H1 (cell line): ENCODE measurements around the gene MCM5. TPM values are rescaled to one million over a fixed set of nuclear protein-coding genes. Genes with fewer than 3 reads are reported as not detected.

Source experiments
- ASH2L ChIP-seq: fragments of 200-600, 300-600 bp; sonication (generic); IDR thresholded peaks from one replicate; pipeline ENCODE4 v1.7.1; 2017; ENCODE audit warnings: low read length
- CBX5 ChIP-seq: fragments of 300-800, 300-1000 bp; sonication (generic); IDR thresholded peaks from 2 replicates; pipeline ENCODE4 v1.7.1; 2016; ENCODE audit warnings: antibody characterized with exemption, low read length, low read depth
- CEBPB ChIP-seq: IDR thresholded peaks from 2 replicates; pipeline ENCODE4 v1.6.1; 2012; ENCODE audit warnings: low read depth, low read length
- CHD2 ChIP-seq: IDR thresholded peaks from 2 replicates; pipeline ENCODE4 v1.6.1; 2012; ENCODE audit warnings: low read length, improper control_type of control experiment
- CTCF ChIP-seq, 3 experiments: IDR thresholded peaks; 1 replicate in 2 of 3; 2 replicates in 1 of 3; pipeline versions ENCODE4 v1.5.1 to v1.6.1; 2011; ENCODE audit warnings: low read length in 3 of 3, mild to moderate bottlenecking in 3 of 3, inconsistent platforms in 2 of 3, low read depth in 1 of 3, moderate library complexity in 1 of 3; ENCODE audit not compliant: insufficient read depth in 1 of 3; ENCODE audit errors: control extremely low read depth in 1 of 3
- GTF2F1 ChIP-seq: IDR thresholded peaks from 2 replicates; pipeline ENCODE4 v1.6.1; 2012; ENCODE audit warnings: low read depth, low read length, improper control_type of control experiment, borderline replicate concordance
- NANOG ChIP-seq: IDR thresholded peaks from 2 replicates; pipeline ENCODE4 v1.6.1; 2011; ENCODE audit warnings: low read length, low read depth, mild to moderate bottlenecking, inconsistent platforms; ENCODE audit not compliant: insufficient read depth, poor library complexity, severe bottlenecking
- SIN3A ChIP-seq, 2 experiments: IDR thresholded peaks in 1 of 2; conservative IDR thresholded peaks in 1 of 2; 2 replicates each; pipeline ENCODE4 v1.6.1; 2011 to 2012; ENCODE audit warnings: low read length in 2 of 2, improper control_type of control experiment in 1 of 2, low read depth in 1 of 2, mild to moderate bottlenecking in 1 of 2
- SIX5 ChIP-seq: IDR thresholded peaks from 2 replicates; pipeline ENCODE4 v1.6.1; 2011; ENCODE audit warnings: mild to moderate bottlenecking, low read depth, low read length
- SP1 ChIP-seq: IDR thresholded peaks from 2 replicates; pipeline ENCODE4 v1.6.1; 2011; ENCODE audit warnings: low read depth, low read length
- SP4 ChIP-seq: IDR thresholded peaks from 2 replicates; pipeline ENCODE4 v1.6.1; 2012; ENCODE audit warnings: low read length, inconsistent platforms
- SUZ12 ChIP-seq: fragments of 200-600 bp; sonication (generic); IDR thresholded peaks from 2 replicates; pipeline ENCODE4 v1.6.1; 2012; ENCODE audit warnings: mild to moderate bottlenecking, inconsistent platforms, low read length, moderate library complexity, mixed read lengths
- TBP ChIP-seq: IDR thresholded peaks from 2 replicates; pipeline ENCODE4 v1.6.1; 2011; ENCODE audit warnings: low read depth, low read length, improper control_type of control experiment
- TEAD4 ChIP-seq: IDR thresholded peaks from 2 replicates; pipeline ENCODE4 v1.6.1; 2012; ENCODE audit warnings: low read depth, low read length, inconsistent platforms, mixed read lengths
- YY1 ChIP-seq: IDR thresholded peaks from 2 replicates; pipeline ENCODE4 v1.6.1; 2011; ENCODE audit warnings: low read depth, mild to moderate bottlenecking, low read length
- ZNF274 ChIP-seq: IDR thresholded peaks from 2 replicates; pipeline ENCODE4 v1.7.0; 2012; ENCODE audit warnings: low read length, borderline replicate concordance; ENCODE audit errors: extremely low read depth
- polyA plus RNA-seq, 7 experiments: library from polyadenylated mRNA; depleted of rRNA in 3 of 7; stranded (reverse) in 5 of 7; unstranded in 2 of 7; fragments of >200 nt in 5 of 7; fragments of 200-250 nt in 2 of 7; gene quantifications; 1 replicate in 5 of 7; 2 replicates in 1 of 7; 4 replicates in 1 of 7; pipeline versions ENCODE4 v1.2.1 to v1.2.3, GENCODE V29; 2011 to 2013; ENCODE audit warnings: missing spikeins in 2 of 7, mixed read lengths in 2 of 7
- total RNA-seq: library from RNA; stranded (reverse); fragmentation: NEBNext Ultra II Directional; extraction: Animal tissue kit (Norgen Biotek cat#: 25700); gene quantifications from 2 replicates; pipeline ENCODE4 v1.2.1, GENCODE V29; 2021

Gene MCM5
- total and polyA plus RNA-seq, 2 of the 8 experiments (the other 6 are each of a cell fraction or from before 2014, with no cell fraction given): 210 to 305 TPM

- no peak for TF ChIP-seq CBX5
- TF ChIP-seq ZNF274: no peak
- 0 out of 4 replicates have a peak, but pooled peaks of 1 of the 2 experiments have one; percentile 48 for TF ChIP-seq SIN3A (conservative IDR thresholded peaks at IDR 0.05 in 1 of 2, IDR thresholded peaks at IDR 0.05 in 1 of 2; ENCODE audit: low read depth in 1 of 2, low read length in 2 of 2)
- no peak for TF ChIP-seq CTCF (IDR thresholded peaks at IDR 0.05; ENCODE audit: control extremely low read depth in 1 of 3, insufficient read depth in 1 of 3, low read depth in 1 of 3, low read length in 3 of 3)
- TF ChIP-seq NANOG: peak; percentile 24
- TF ChIP-seq YY1: peak; percentile 99
- peak; percentile 81 for TF ChIP-seq TBP
- TF ChIP-seq SIX5: no peak
- peak; percentile 47; the same call in 1 of the 2 replicates for TF ChIP-seq TEAD4
- TF ChIP-seq SP4: peak; percentile 84; the same call in 1 of the 2 replicates
- no peak for TF ChIP-seq CEBPB
- TF ChIP-seq ASH2L: peak; percentile 35
- TF ChIP-seq SP1: peak; percentile 91
- peak; percentile 79 for TF ChIP-seq CHD2
- no peak for TF ChIP-seq GTF2F1
- no peak for TF ChIP-seq SUZ12
Measured at GRCh38 chr22:35399678-35400500, at the start of gene MCM5 (continued).
